RPMI7951 (cell line): Measurements from ENCODE around the gene DACH1. TPM values are rescaled to one million over a fixed set of nuclear protein-coding genes. Genes with fewer than 3 reads are reported as not detected.

ENCODE experiments used
- DNase-seq: peaks from one replicate; pipeline ENCODE4 v3.0.0-alpha.2; 2012; ENCODE audit warnings: low read depth
- total RNA-seq: library from RNA; depleted of rRNA; stranded (reverse); fragments of >200 nt; shearing (Covaris generic); gene quantifications from 2 replicates; pipeline ENCODE4 v1.2.3, GENCODE V29; 2014

DACH1 gene
- total RNA-seq, 1 experiment from 2014 or later = not detected

GRCh38 chr13:71396149-71396548 lies 470.9 kb downstream of the DACH1 start:
- no peak for DNase-seq

GRCh38 chr13:71395053-71395452 lies 472.0 kb downstream of the DACH1 start:
- no peak for DNase-seq

- DNase-seq = no peak
Observed at GRCh38 chr13:71394176-71394575, 472.8 kb downstream of the DACH1 start.
